Naive thymus-derived CD8-positive, alpha-beta T cell (primary cell): Measurements from ENCODE around the gene ATRIP. TPM values are rescaled to one million over a fixed set of nuclear protein-coding genes. Genes with fewer than 3 reads are reported as not detected.
"Not testable (repeated sequence)": the region's sequence is repeated elsewhere in the genome, so short reads cannot be mapped to it uniquely, and the experiment has no call there.

ENCODE experiments used
- ATAC-seq, 2 donors: fragments of 150-1000 bp; cut with Tn5 transposase in 1 of 2; sonication (Bioruptor Pico), chemical (Tn5 transposase) in 1 of 2; 1 replicate in 1 of 2; 2 replicates in 1 of 2; pipeline ENCODE4 v1.10.0; 2021; ENCODE audit warnings: mild to moderate bottlenecking in 2 of 2, moderate library complexity in 2 of 2
- POLR2A ChIA-PET: fragments of 350-600 bp; sonication (Branson Sonifier 250); formaldehyde crosslinking; loops from one replicate; lab custom pipeline; 2021; ENCODE audit warnings: antibody characterized with exemption; lab: Charles Lee
- DNase-seq, 10 donors: peaks; one replicate each; pipeline versions ENCODE4 v3.0.0 to v3.0.0-alpha.2; 2020 to 2022
- H3K27ac Mint-ChIP-seq, 10 donors: one replicate each; pipeline ENCODE4 v1.8.0; 2020 to 2022; ENCODE audit warnings: mild to moderate bottlenecking in 10 of 10, mixed read lengths in 10 of 10, moderate library complexity in 4 of 10, inconsistent platforms in 1 of 10
- H3K27me3 Mint-ChIP-seq, 5 donors: one replicate each; pipeline ENCODE4 v1.8.0; 2021 to 2022; ENCODE audit warnings: mixed read lengths in 5 of 5
- H3K36me3 Mint-ChIP-seq, 3 donors: one replicate each; pipeline ENCODE4 v1.8.0; 2020 to 2022; ENCODE audit warnings: mixed read lengths in 3 of 3, mild to moderate bottlenecking in 2 of 3, inconsistent platforms in 1 of 3
- H3K4me1 Mint-ChIP-seq, 4 donors: one replicate each; pipeline ENCODE4 v1.8.0; 2021 to 2022; ENCODE audit warnings: mixed read lengths in 4 of 4
- H3K4me3 Mint-ChIP-seq, 10 donors: one replicate each; pipeline ENCODE4 v1.8.0; 2020 to 2022; ENCODE audit warnings: mild to moderate bottlenecking in 10 of 10, mixed read lengths in 10 of 10, moderate library complexity in 6 of 10, inconsistent platforms in 1 of 10
- H3K9me3 Mint-ChIP-seq, 9 donors: one replicate each; pipeline ENCODE4 v1.8.0; 2020 to 2022; ENCODE audit warnings: mixed read lengths in 9 of 9, mild to moderate bottlenecking in 3 of 9, inconsistent platforms in 1 of 9, moderate library complexity in 1 of 9
- polyA plus RNA-seq, 3 donors: library from polyadenylated mRNA; unstranded; fragments of 300-500 nt; fragmentation: Illumina TruSeq; gene quantifications; one replicate each; pipeline ENCODE4 v1.2.3, GENCODE V29; 2021
- total RNA-seq, 8 experiments: library from RNA in 2 of 8; stranded (reverse) in 2 of 8; gene quantifications; one replicate each; pipeline ENCODE4 v1.2.3 and lab custom pipeline; 2021 to 2026

The ATRIP gene
- total and polyA plus RNA-seq, 5 experiments from 2014 or later = 8.9 to 17.5 (median 13.2) TPM

- Mint-ChIP-seq H3K27me3 (no peaks in the 10 kb centered on the region), H3K4me1 (peaks cover 3 to 11% (median 8%) of the 10 kb centered on the region in 4 donors), H3K27ac (no peak overlapping the region), H3K36me3 (peaks cover 0 to 63% (median 10%) of the 10 kb centered on the region in 3 donors), H3K9me3 (no peaks in the 10 kb centered on the region), H3K4me3 (no peak overlapping the region)
- ATAC-seq (no peak), DNase-seq (no peak)
- POLR2A ChIA-PET = interaction anchor here (0.6 to 1.7 kb wide), 2 partner anchors 9 to 1075 kb away, joined by 5 to 6 read pairs; no protein-coding TSS in a partner anchor
These were observed 12.8 kb downstream of the ATRIP start for GRCh38 chr3:48459331-48459730.

DNA sequence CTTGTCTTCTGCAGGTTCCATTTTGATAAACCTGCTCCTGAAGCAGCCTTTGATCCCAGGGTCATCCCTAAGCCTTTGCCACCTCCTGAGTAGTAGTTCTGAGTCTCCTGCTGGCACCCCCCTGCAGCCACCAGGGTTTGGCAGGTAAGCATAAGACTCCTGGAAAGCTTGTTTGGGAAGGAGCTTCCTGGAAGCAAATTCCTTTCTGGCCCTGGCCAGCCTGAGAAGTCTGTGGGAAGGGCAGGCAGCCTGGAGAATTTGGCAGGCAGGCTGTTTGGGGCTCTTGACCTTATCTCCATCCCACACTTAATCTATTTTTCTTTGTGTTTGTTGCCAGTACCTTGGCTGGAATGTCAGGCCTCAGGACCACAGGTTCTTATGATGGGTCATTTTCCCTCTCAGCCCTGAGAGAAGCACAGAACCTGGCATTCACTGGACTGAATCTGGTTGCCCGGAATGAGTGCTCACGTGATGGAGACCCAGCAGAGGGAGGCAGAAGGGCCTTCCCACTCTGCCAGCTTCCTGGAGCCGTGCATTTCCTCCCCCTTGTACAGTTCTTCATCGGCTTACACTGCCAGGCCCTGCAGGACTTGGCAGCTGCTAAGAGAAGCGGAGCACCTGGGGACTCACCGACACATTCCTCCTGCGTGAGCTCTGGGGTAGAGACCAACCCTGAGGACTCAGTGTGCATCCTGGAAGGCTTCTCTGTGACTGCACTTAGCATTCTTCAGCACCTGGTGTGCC, 13.4 kb downstream of the ATRIP start:
- H3K4me3 Mint-ChIP-seq = no peak overlapping the region
- DNase-seq (no peak), ATAC-seq (no peak)
- no peaks in the 10 kb centered on the region for H3K27me3 Mint-ChIP-seq
- H3K36me3 Mint-ChIP-seq = peaks cover 0 to 57% (median 7%) of the 10 kb centered on the region in 3 donors
- POLR2A ChIA-PET = interaction anchor here (0.6 kb wide), 1 partner anchor 1076 kb away, joined by 6 read pairs; no protein-coding TSS in a partner anchor
- H3K4me1 Mint-ChIP-seq = peaks cover 3 to 11% (median 8%) of the 10 kb centered on the region in 4 donors
- no peak overlapping the region for H3K27ac Mint-ChIP-seq
- no peaks in the 10 kb centered on the region for H3K9me3 Mint-ChIP-seq

DNA sequence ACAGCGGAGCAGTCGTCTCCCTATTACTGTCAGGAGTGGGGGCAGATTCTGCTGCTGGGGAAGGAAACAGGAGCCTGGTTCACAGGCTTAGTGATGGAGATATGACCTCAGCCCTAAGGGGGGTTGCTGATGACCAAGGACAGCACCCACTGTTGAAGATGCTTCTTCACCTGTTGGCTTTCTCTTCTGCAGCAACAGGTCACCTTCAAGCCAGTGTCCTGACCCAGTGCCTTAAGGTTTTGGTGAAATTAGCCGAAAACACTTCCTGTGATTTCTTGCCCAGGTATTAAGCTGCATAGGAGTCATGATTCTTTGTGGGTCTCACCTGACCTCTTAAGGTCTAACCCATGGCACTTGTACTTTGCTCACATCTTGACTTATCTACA, 14.0 kb downstream of the ATRIP start:
- DNase-seq = no peak
- ATAC-seq = no peak
- H3K27ac Mint-ChIP-seq = peak overlapping the region in 4 of 10 donors; percentile 9 to 81 (median 66)
- peaks cover 3 to 16% (median 13%) of the 10 kb centered on the region in 4 donors for H3K4me1 Mint-ChIP-seq
- H3K27me3 Mint-ChIP-seq = no peaks in the 10 kb centered on the region
- peaks cover 0 to 52% (median 7%) of the 10 kb centered on the region in 3 donors for H3K36me3 Mint-ChIP-seq
- H3K4me3 Mint-ChIP-seq = no peak overlapping the region
- POLR2A ChIA-PET = no interaction called here
- H3K9me3 Mint-ChIP-seq = no peaks in the 10 kb centered on the region

GRCh38 chr3:48461767-48462166, 15.2 kb downstream of the ATRIP start:
- POLR2A ChIA-PET = interaction anchor here (1.5 kb wide), 1 partner anchor 16 kb away, joined by 4 read pairs; the partner anchor contains the start of gene ATRIP
- ATAC-seq, H3K27ac Mint-ChIP-seq, H3K9me3 Mint-ChIP-seq, DNase-seq, H3K4me3 Mint-ChIP-seq, H3K27me3 Mint-ChIP-seq: not testable (repeated sequence)
- H3K36me3 Mint-ChIP-seq = peaks cover 0 to 43% (median 7%) of the 10 kb centered on the region in 3 donors
- H3K4me1 Mint-ChIP-seq = peaks cover 5 to 27% (median 25%) of the 10 kb centered on the region in 4 donors

- ATAC-seq = no peak
- no peaks in the 10 kb centered on the region for H3K27me3 Mint-ChIP-seq
- no peak for DNase-seq
- peaks cover 0 to 40% (median 5%) of the 10 kb centered on the region in 3 donors for H3K36me3 Mint-ChIP-seq
- peaks cover 15 to 46% (median 44%) of the 10 kb centered on the region in 4 donors for H3K4me1 Mint-ChIP-seq
- no peaks in the 10 kb centered on the region for H3K9me3 Mint-ChIP-seq
- H3K27ac Mint-ChIP-seq = peak overlapping the region in 2 of 10 donors; percentile 29 to 33
- POLR2A ChIA-PET = interaction anchor here (0.8 to 1.7 kb wide), 4 partner anchors 13 to 95 kb away, joined by 3 to 11 read pairs (median 6); partner anchors contain the start of gene ATRIP
- H3K4me3 Mint-ChIP-seq = peak overlapping the region in 1 of 10 donors; percentile 26
These were observed 17.2 kb downstream of the ATRIP start for GRCh38 chr3:48463703-48464102.

DNA sequence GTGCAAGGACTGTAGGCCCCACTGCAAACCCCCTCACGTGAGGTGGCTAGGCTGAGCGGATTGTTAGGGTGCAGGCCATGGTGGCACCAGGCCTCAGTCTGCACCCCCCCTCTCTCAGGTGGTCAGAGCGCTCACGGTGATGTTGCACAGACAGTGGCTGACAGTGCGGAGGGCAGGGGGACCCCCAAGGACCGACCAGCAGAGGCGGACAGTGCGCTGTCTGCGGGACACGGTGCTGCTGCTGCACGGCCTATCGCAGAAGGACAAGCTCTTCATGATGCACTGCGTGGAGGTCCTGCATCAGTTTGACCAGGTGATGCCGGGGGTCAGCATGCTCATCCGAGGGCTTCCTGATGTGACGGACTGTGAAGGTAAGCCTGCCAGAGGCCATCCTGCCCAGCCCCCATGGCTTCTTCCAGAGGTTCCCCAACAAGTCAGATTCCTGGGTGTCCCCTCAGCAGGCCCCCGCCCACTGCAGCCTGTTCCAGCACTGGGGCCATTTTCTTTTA, 18.2 kb downstream of the ATRIP start:
- Mint-ChIP-seq H3K9me3 (no peaks in the 10 kb centered on the region), H3K27me3 (no peaks in the 10 kb centered on the region), H3K36me3 (peaks cover 0 to 36% (median 5%) of the 10 kb centered on the region in 3 donors), H3K27ac (peak overlapping the region in 6 of 10 donors; percentile 38 to 100 (median 86)), H3K4me1 (peaks cover 22 to 57% (median 55%) of the 10 kb centered on the region in 4 donors), H3K4me3 (peak overlapping the region in 2 of 10 donors; percentile 24 to 87)
- no peak for ATAC-seq
- DNase-seq = no peak
- POLR2A ChIA-PET = interaction anchor here (1.1 to 1.9 kb wide), 5 partner anchors 8 to 43 kb away, joined by 3 to 16 read pairs (median 7); partner anchors contain the start of gene ATRIP

- ATAC-seq = no peak
- H3K27me3 Mint-ChIP-seq = no peaks in the 10 kb centered on the region
- no peak for DNase-seq
- H3K36me3 Mint-ChIP-seq = peaks cover 0 to 35% (median 5%) of the 10 kb centered on the region in 3 donors
- POLR2A ChIA-PET = interaction anchor here (1.2 to 3.8 kb wide), 4 partner anchors 12 to 42 kb away, joined by 5 to 33 read pairs (median 13); partner anchors contain the start of gene ATRIP
- peak overlapping the region; percentile 79 to 100 (median 96) for H3K27ac Mint-ChIP-seq
- H3K9me3 Mint-ChIP-seq = no peaks in the 10 kb centered on the region
- peaks cover 25 to 61% (median 58%) of the 10 kb centered on the region in 4 donors for H3K4me1 Mint-ChIP-seq
- peak overlapping the region; percentile 25 to 93 (median 90) for H3K4me3 Mint-ChIP-seq
These were observed 18.6 kb downstream of the ATRIP start for GRCh38 chr3:48465237-48465530.

DNA sequence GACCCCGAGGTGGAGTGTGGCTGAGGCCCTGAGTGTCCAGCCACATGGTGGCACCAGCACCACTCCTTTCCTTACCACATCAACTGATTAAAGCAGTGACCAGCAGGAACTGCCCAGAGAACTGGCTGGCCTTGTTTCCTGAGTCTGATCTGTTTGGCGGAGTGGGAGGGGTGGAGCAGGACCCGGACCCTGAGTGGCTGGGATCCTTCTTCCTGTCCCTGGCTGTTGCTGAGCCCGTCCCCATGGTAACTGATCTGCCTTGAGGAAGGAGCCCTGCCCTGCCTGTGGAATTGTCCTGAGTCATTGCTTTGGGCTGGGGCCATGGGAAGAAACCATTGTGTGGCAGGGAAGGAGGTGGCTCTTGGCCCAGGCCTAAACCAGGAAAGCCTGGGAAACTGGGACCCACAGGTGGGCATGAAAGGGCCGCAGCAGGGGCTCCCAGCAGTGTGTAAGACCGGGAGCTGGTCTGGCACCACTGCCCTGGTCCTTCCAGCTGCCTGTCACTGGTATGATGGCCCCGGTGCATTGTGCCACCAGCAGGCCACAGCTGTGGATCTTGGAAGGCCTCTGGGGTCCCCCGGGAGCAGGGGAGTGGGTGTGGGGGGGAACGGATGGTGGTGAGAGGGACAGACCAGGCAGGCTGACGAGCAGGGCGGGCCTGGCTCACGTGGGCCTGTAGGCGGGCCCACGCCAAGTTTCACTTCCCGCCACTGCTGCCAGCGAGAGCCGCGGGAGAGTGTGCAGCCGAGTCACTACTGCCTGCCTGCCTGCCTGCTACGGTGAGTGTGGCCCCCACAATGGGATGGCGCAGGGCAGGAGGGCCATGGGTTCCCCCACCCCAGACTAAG, 19.2 kb downstream of the ATRIP start:
- Mint-ChIP-seq H3K4me1 (peaks cover 23 to 60% (median 59%) of the 10 kb centered on the region in 4 donors), H3K4me3 (peak overlapping the region; percentile 84 to 93 (median 90)), H3K27me3 (no peaks in the 10 kb centered on the region), H3K27ac (peak overlapping the region; percentile 79 to 100 (median 96)), H3K9me3 (no peaks in the 10 kb centered on the region), H3K36me3 (peaks cover 0 to 29% (median 5%) of the 10 kb centered on the region in 3 donors)
- peak; percentile 97 for ATAC-seq
- DNase-seq = peak; percentile 63 to 82 (median 73)
- POLR2A ChIA-PET = interaction anchor here (1.7 to 3.8 kb wide), 10 partner anchors 9 to 50 kb away, joined by 7 to 33 read pairs (median 10); partner anchors contain the start of genes ATRIP, CCDC51, SHISA5 and TMA7

DNA sequence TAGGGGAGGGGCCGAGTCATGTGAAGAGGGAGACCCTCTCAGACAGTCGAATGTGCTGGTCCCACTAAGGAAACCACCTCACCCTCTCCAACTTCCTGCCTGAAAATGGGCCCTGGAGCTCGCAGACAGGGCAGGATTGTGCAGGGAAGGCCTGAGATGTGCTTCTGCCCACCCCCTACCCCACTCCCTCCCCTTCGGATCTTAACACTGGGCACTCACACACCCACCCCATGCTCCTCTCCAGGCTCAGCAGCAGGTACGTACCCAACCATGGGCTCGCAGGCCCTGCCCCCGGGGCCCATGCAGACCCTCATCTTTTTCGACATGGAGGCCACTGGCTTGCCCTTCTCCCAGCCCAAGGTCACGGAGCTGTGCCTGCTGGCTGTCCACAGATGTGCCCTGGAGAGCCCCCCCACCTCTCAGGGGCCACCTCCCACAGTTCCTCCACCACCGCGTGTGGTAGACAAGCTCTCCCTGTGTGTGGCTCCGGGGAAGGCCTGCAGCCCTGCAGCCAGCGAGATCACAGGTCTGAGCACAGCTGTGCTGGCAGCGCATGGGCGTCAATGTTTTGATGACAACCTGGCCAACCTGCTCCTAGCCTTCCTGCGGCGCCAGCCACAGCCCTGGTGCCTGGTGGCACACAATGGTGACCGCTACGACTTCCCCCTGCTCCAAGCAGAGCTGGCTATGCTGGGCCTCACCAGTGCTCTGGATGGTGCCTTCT, 20.0 kb downstream of the ATRIP start:
- POLR2A ChIA-PET = interaction anchor here (0.6 to 3.8 kb wide), 13 partner anchors 10 to 169 kb away, joined by 3 to 33 read pairs (median 9); partner anchors contain the start of genes ATRIP, CCDC51, SHISA5 and SLC26A6
- no peaks in the 10 kb centered on the region for H3K27me3 Mint-ChIP-seq
- DNase-seq = peak in 2 of 10 donors; percentile 19 to 27
- peak overlapping the region; percentile 79 to 100 (median 96) for H3K27ac Mint-ChIP-seq
- H3K9me3 Mint-ChIP-seq = no peaks in the 10 kb centered on the region
- H3K4me3 Mint-ChIP-seq = peak overlapping the region; percentile 84 to 93 (median 90)
- peaks cover 21 to 65% (median 57%) of the 10 kb centered on the region in 4 donors for H3K4me1 Mint-ChIP-seq
- peak; percentile 59 for ATAC-seq
- peaks cover 0 to 22% (median 0%) of the 10 kb centered on the region in 3 donors for H3K36me3 Mint-ChIP-seq

GRCh38 chr3:48467110-48467454, 20.5 kb downstream of the ATRIP start:
- H3K4me1 Mint-ChIP-seq = peaks cover 21 to 65% (median 58%) of the 10 kb centered on the region in 4 donors
- peaks cover 0 to 22% (median 0%) of the 10 kb centered on the region in 3 donors for H3K36me3 Mint-ChIP-seq
- peak overlapping the region; percentile 79 to 100 (median 96) for H3K27ac Mint-ChIP-seq
- no peak for ATAC-seq
- POLR2A ChIA-PET = interaction anchor here (0.6 to 3.8 kb wide), 12 partner anchors 9 to 169 kb away, joined by 3 to 33 read pairs (median 8); partner anchors contain the start of genes ATRIP, CCDC51, SHISA5 and SLC26A6
- H3K9me3 Mint-ChIP-seq = no peaks in the 10 kb centered on the region
- H3K4me3 Mint-ChIP-seq = peak overlapping the region; percentile 84 to 93 (median 90)
- no peak for DNase-seq
- H3K27me3 Mint-ChIP-seq = no peaks in the 10 kb centered on the region
